SK-N-SH treated with all-trans-retinoic acid at 6 μM for 48 hours (cell line): ENCODE measurements around the gene HAPLN2.

Experiments used
- ARNTL ChIP-seq: fragments of 450-650 bp; formaldehyde crosslinking; IDR thresholded peaks from 2 replicates; pipeline ENCODE4 v1.5.0; 2020; ENCODE audit warnings: low read depth, mild to moderate bottlenecking, moderate library complexity, borderline replicate concordance
- BACH2 ChIP-seq: fragments of 250-450 bp; sonication (Bioruptor Pico); IDR thresholded peaks from 2 replicates; pipeline ENCODE4 v1.9.0; 2021; ENCODE audit warnings: mild to moderate bottlenecking, borderline replicate concordance
- ESRRG ChIP-seq: fragments of 250-450 bp; sonication (Bioruptor Pico); IDR thresholded peaks from 2 replicates; pipeline ENCODE4 v1.6.1; 2021; ENCODE audit warnings: mild to moderate bottlenecking
- GLIS3 ChIP-seq: fragments of 250-450 bp; sonication (Bioruptor Pico); IDR thresholded peaks from 2 replicates; pipeline ENCODE4 v1.5.0; 2020; ENCODE audit warnings: mild to moderate bottlenecking, moderate library complexity
- PATZ1 ChIP-seq: fragments of 250-450 bp; sonication (Bioruptor Pico); IDR thresholded peaks from 2 replicates; pipeline ENCODE4 v1.8.0; 2020; ENCODE audit warnings: mild to moderate bottlenecking, moderate library complexity, borderline replicate concordance
- PPARA ChIP-seq: fragments of 250-450 bp; sonication (Bioruptor Pico); IDR thresholded peaks from 2 replicates; pipeline ENCODE4 v1.5.0; 2020; ENCODE audit warnings: mild to moderate bottlenecking, borderline replicate concordance
- RARB ChIP-seq: fragments of 250-450 bp; sonication (Bioruptor Pico); IDR thresholded peaks from 2 replicates; pipeline ENCODE4 v1.8.0; 2021; ENCODE audit warnings: mild to moderate bottlenecking, moderate library complexity
- TCF4 ChIP-seq: fragments of 250-450 bp; sonication (Bioruptor Pico); IDR thresholded peaks from 2 replicates; pipeline ENCODE4 v1.8.0; 2021; ENCODE audit warnings: mild to moderate bottlenecking, moderate library complexity, borderline replicate concordance
- ZFP3 ChIP-seq: fragments of 250-450 bp; sonication (Bioruptor Pico); IDR thresholded peaks from 2 replicates; pipeline ENCODE4 v1.5.0; 2020; ENCODE audit warnings: mild to moderate bottlenecking, moderate library complexity
- ZNF565 ChIP-seq: fragments of 450-650 bp; formaldehyde crosslinking; conservative IDR thresholded peaks from 2 replicates; pipeline ENCODE4 v1.5.0; 2020; ENCODE audit warnings: low read depth, mild to moderate bottlenecking, moderate library complexity

GRCh38 chr1:156591432-156592157 lies 27.6 kb upstream of the HAPLN2 start, which contains the start of gene NAXE:
- TF ChIP-seq ARNTL (CRISPR knock-in tag) (no peak), ZFP3 (CRISPR knock-in tag) (no peak), PATZ1 (CRISPR knock-in tag) (no peak), RARB (CRISPR knock-in tag) (no peak), BACH2 (CRISPR knock-in tag) (no peak), ZNF565 (CRISPR knock-in tag) (no peak), GLIS3 (no peak), ESRRG (no peak), PPARA (no peak), TCF4 (CRISPR knock-in tag) (no peak)
